GM19468 (cell line): ENCODE results near the gene GADD45G.

ENCODE experiments used
- ATAC-seq: cut with Tn5 transposase; IDR thresholded peaks from one replicate; pipeline ENCODE4 v1.9.1; 2021; ENCODE audit warnings: mild to moderate bottlenecking, moderate library complexity, moderate number of reproducible peaks; ENCODE audit not compliant: unreplicated experiment; ENCODE audit errors: extremely low read depth

Gene GADD45G

GRCh38 chr9:89626741-89627265, 22.0 kb downstream of the GADD45G start:
- ATAC-seq, result no peak

GRCh38 chr9:89628601-89629000, 23.8 kb downstream of the GADD45G start:
- no peak for ATAC-seq

GRCh38 chr9:89629081-89629976, 24.5 kb downstream of the GADD45G start:
- ATAC-seq, result no peak

GRCh38 chr9:89630508-89630907, 25.7 kb downstream of the GADD45G start:
- ATAC-seq, result no peak

- no peak for ATAC-seq
Observed at GRCh38 chr9:89631384-89631783, 26.6 kb downstream of the GADD45G start.

- no peak for ATAC-seq
Observed at GRCh38 chr9:89632192-89632733, 27.5 kb downstream of the GADD45G start.

GRCh38 chr9:89632736-89633135, 27.9 kb downstream of the GADD45G start:
- no peak for ATAC-seq

GRCh38 chr9:89633404-89633803, 28.6 kb downstream of the GADD45G start:
- ATAC-seq, result no peak

- ATAC-seq, result no peak
Observed at GRCh38 chr9:89633920-89634319, 29.1 kb downstream of the GADD45G start.

GRCh38 chr9:89634995-89635742, 30.4 kb downstream of the GADD45G start:
- ATAC-seq, result no peak

- ATAC-seq, result no peak
Observed at GRCh38 chr9:89635816-89636215, 31.0 kb downstream of the GADD45G start.

- ATAC-seq, result no peak
Observed at GRCh38 chr9:89637787-89638186, 33.0 kb downstream of the GADD45G start.

GRCh38 chr9:89638359-89638758, 33.5 kb downstream of the GADD45G start:
- ATAC-seq, result no peak

- ATAC-seq, result no peak
Observed at GRCh38 chr9:89638893-89639292, 34.1 kb downstream of the GADD45G start.

- ATAC-seq, result no peak
Observed at GRCh38 chr9:89639367-89639795, 34.6 kb downstream of the GADD45G start.

- no peak for ATAC-seq
Observed at GRCh38 chr9:89639961-89640360, 35.1 kb downstream of the GADD45G start.

GRCh38 chr9:89640361-89640760, 35.5 kb downstream of the GADD45G start:
- no peak for ATAC-seq

- ATAC-seq, result no peak
Observed at GRCh38 chr9:89640801-89641200, 36.0 kb downstream of the GADD45G start.

GRCh38 chr9:89641980-89642379, 37.2 kb downstream of the GADD45G start:
- no peak for ATAC-seq

- ATAC-seq, result no peak
Observed at GRCh38 chr9:89642789-89643188, 38.0 kb downstream of the GADD45G start.
